Measurements from ENCODE around the gene DLL1.
"Not testable (repeated sequence)": the region's sequence is repeated elsewhere in the genome, so short reads cannot be mapped to it uniquely, and the experiment has no call there.

The DLL1 gene

DNA sequence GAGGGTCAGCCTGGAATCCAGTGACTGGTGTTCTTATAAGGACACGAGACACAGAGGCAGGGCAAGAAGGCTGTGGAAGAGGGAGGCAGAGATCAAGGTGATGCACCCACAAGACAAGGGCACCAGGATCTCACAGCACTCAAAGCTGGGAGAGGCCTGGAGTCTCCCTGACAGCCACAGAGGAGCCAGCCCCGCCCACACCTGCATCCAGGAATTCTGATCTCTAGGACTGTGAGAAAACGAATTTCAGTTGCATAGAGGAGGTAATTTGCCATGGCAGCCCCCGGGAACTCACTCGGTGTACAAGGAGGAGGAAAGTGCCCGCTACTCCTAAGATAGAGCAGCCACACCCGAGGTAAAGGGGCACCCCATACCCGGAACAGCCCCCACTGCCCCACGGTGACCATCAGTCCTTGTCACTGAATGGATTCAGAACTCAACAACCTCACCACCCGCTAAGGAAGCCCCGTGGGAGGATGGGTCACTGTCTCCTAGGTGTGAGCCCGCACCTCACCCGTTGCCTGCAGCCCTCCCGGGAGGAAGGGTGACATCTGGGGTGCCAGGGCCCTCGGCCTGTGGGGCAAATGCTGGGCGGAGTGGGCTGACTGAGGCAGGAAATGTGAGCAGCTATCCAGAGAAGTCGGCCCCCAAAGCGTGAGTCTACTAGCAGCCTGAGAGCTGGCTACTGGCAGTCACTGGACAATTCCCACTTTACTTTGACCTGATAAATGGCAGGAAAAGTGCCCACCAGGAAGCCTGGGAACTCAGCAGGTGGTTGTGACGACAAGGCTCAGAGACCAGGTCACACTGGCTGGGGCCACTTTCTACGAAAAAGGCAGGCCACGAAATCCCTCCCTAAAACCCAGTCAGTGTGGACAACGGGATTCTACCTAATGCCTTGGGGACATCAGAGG is 22.4 kb downstream of the DLL1 start:
- DNase-seq (ENCODE audit: low read depth in 2 of 2), result no peak

DNA sequence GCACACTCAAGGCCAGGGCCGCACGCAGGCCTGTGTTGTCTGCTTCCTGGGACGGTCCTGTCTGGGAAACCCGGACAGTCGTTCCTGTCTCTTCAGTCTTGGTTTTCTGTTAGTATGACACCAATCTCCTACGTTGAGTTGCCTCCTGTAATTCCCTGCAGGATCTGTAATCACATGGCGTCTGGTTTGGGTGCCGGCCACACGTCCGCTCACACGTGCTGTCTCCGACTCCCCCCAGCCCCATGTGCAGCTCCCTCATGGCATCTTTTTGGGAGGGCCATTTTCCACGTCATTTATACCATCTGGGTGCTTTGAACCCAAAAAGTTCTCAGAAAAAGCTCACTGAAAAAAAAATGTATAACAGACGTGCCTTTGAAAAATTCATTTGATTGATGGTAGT is 23.2 kb downstream of the DLL1 start:
- DNase-seq (ENCODE audit: low read depth in 2 of 2), result no peak

GRCh38 chr6:170266061-170266825 is 24.6 kb downstream of the DLL1 start:
- DNase-seq (ENCODE audit: low read depth in 2 of 2), result no peak

DNA sequence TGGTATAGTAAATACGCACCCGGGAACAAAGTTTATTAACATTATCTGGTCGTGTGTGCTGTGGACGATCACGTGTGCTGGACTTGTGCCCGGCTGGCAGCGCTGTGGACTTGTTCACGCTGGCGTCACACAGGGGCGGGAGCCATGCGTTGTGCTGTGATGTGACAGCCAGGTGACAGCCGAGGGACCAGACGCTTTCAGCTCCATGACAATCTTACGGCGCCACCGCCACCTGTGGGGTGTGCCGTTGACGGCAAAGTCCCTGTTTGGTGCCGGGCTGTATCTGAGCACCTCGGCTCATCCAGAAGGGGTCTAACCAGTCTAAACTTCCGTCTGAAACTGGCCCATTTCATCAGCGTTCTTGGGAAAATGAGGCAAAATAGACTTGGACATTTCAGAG is 25.2 kb downstream of the DLL1 start:
- DNase-seq (ENCODE audit: low read depth in 2 of 2), result no peak

- DNase-seq (ENCODE audit: low read depth in 2 of 2), result not testable (repeated sequence)
Measured at GRCh38 chr6:170264644-170265043, 26.2 kb downstream of the DLL1 start.

DNA sequence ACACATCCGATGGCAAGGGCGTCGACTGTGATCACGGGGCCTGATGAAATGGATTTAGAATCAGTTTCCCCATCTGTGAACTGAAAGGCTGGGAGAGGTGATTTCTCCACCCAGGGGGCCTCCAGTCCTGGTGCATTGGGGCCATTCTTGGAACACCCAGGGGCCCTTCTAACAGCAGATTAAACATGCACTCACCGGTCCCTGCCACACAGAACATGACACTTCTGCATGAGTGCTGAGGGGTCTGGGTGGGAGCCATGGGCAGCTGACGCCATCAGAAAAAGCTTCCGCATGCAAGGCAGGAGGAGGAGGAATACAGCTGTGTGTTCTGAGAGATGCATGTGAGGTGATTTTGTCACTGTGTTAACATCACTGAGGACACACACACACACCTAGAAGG is 26.8 kb downstream of the DLL1 start:
- no peak for DNase-seq (ENCODE audit: low read depth in 2 of 2)

DNA sequence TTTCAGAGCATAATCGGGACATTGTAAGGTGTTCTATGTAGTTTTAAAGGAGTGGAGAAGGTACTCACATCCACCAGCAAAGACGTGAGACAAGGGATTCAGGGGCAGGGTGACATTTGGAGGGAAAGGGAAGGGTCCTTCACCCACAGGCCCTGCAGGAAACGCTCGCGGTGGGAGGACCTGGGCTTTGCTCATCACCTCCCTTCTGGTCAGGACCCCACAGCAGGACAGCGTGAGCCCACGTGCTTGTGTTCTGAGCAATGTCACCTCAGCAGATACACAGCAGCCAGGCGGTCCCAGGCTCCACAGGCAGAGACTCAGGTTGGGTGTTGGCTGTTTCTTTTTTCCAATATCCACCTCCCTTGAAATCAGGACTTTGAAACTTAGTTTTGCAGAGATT is 27.5 kb downstream of the DLL1 start:
- no peak for DNase-seq (ENCODE audit: low read depth in 2 of 2)

DNA sequence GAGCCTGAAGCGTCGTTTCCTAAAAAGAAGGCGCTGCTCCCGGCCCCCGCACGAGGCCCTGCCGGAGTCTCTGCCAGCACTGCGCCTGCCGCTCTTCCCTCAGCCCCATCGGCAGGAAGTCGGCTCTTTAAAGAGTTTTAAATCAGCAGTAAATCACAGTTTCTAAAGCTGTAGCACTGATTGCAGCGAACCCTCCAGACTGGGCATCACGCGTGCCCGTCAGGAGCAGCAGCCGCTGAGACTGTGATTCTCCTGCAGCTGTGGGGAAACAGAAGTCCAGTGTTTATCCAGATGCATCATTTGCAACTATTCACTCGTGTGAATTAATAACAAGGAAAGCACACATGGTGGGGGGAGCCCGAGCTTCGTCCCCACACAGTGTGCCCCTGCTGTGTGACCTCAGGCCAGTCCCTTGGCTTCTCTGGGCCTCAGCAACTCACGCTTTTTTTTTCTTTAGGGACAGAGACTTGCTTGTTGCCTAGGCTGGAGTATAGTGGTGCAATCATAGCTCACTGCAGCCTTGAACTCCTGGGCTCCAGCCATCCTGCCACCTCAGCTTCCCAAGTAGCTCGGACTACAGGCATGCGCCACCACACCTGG is 28.3 kb downstream of the DLL1 start:
- no peak for DNase-seq (ENCODE audit: low read depth in 2 of 2)

DNA sequence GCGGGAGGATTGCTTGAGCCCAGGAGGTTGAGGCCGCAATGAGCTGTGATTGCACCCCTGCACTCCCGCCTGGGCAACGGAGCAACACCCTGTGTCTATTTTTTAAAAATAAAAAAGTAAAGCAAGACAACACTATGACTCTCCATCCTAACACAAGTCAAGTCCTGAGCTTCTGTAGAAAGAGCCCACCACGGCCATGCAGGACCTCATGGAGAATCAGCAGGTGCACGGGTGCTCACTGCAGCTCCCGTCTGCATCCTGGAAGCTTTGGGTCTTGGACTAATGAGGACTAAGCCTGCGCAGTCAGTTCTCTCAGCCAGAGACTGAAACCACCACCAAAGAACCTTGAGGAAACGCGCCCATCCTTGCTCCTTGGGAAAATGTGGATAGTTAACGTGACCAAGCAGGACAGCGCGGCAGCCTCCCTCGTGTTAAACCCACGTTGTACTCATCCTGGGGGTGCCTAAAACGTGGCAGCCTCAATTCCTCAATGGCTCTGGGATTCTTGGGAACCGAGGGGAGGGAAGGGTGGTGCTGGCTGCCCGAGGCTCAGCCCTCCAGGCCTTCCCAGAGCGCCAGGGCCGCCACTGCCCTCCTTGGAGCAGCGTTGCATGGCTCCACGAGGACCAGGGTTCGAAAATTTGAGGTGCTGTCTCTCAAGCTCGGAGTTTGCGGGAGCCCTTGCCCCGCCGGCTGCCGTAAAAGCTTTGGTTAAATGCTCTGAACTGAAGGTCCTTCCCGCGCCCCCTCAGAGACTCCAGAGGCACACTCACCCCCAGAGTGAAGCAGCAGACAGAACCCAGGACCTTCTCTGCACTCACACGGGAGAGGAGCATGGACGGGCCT is 29.0 kb downstream of the DLL1 start:
- no peak for DNase-seq (ENCODE audit: low read depth in 2 of 2)

- no peak for DNase-seq (ENCODE audit: low read depth in 2 of 2)
Measured at GRCh38 chr6:170260686-170261085, 30.2 kb downstream of the DLL1 start.

GRCh38 chr6:170259278-170259677 is 31.6 kb downstream of the DLL1 start:
- DNase-seq (ENCODE audit: low read depth in 2 of 2), result no peak

DNA sequence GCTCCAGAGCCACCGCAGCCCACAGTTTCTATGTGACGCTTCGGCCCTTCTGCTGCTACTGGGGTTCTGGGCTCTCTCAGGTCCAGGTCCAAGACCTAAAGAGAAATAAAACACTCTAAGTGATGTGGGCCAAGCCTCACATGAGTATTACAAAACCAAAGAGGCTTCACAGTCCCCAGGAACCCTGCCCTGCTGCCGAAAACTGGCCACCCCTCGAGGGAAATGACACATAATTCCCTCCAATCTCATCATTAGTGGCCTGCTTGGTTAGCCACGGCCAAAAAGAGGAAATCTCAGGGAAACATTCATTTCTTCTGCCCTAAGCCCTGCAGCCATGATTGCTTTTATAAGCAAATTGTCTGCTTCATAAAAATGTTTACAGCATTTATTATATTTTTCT is 32.5 kb downstream of the DLL1 start:
- no peak for DNase-seq (ENCODE audit: low read depth in 2 of 2)

- DNase-seq (ENCODE audit: low read depth in 2 of 2), result no peak
Measured at GRCh38 chr6:170257376-170257775, 33.5 kb downstream of the DLL1 start.

DNA sequence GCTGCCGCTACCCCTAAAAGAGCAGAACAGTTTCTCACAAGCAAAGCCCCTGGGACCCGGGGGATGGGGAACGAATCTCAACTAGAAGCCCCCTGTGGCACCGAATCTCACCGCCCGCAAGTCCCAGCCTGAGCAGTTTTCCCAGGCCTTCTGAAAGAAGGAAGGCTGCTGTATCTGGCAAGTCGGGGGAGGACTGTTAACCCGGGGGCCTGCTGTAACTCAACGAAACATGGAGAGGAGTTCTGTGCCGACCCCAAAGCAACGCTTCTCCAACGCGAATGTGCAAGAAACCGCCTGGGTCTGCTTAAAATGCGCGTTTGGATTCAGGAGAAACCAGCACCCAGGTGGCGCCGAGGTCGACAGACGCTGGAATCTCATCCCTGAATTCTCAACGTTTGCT is 34.2 kb downstream of the DLL1 start:
- DNase-seq (ENCODE audit: low read depth in 2 of 2), result no peak

DNA sequence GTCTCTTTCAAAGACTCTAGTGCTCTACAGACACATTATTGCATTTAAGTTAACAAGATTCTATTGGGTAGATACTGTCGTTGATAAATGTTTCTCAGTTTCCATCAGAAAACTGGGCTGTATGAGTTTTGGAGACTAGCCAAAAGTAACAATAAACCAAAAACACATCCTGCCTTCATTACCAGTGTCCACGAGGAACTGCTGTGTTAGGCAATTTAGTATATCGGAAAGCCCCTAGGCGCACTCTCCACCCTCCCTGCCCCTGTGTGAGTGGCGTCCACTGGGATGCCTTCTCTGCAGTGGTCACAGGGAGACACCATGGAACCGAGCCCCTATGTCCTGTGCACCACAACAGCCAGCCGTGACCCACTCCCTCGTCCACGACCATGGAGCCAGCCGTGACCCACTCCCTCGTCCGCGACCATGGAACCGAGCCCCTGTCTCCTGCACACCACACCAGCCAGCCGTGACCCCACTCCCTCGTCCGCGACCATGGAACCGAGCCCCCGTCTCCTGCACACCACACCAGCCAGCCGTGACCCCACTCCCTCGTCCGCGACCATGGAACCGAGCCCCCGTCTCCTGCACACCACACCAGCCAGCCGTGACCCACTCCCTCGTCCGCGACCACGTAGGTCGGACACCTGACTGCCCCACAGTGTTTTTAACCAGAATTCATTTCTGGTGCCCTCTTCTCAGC is 35.3 kb downstream of the DLL1 start:
- DNase-seq (ENCODE audit: low read depth in 2 of 2), result no peak

GRCh38 chr6:170254315-170255213 is 36.3 kb downstream of the DLL1 start:
- DNase-seq (ENCODE audit: low read depth in 2 of 2), result no peak

DNA sequence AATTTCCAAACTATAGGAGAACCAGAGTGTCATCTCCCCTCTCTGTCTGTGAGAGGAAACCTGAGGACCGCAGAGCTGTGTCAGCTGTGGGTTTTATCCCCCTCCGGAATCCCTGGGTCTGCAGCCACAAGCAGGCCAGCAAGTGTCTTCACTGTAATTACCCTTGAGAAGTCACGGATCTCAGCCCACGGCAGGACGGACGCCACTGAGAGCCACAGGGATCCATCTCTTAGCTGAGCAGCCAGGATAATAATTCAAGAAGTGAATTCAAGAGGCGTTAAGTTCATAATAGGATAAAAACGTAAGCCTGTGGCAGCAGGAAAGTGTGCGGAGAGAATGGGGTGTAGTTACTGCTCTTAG is 37.0 kb downstream of the DLL1 start:
- no peak for DNase-seq (ENCODE audit: low read depth in 2 of 2)

- DNase-seq (ENCODE audit: low read depth in 2 of 2), result no peak
Measured at GRCh38 chr6:170253226-170253909, 37.5 kb downstream of the DLL1 start.

GRCh38 chr6:170251776-170252571 is 38.9 kb downstream of the DLL1 start:
- DNase-seq (ENCODE audit: low read depth in 2 of 2), result no peak
